Peyer's patch (tissue), 4 donors: ENCODE data around the gene PTPN23. TPM values are rescaled to one million over a fixed set of nuclear protein-coding genes. Genes with fewer than 3 reads are reported as not detected.
A peak's percentile ranks its signal among the peaks of the same experiment; 100 is the strongest.

Experiments used
- DNase-seq, 3 donors: peaks; one replicate each; pipeline ENCODE4 v3.0.0-alpha.2; 2017 to 2019
- H3K27ac ChIP-seq, 4 donors: fragments of 200-600 bp; sonication (generic); one replicate each; pipeline ENCODE4 v1.5.1; 2016 to 2019
- H3K27me3 ChIP-seq, 2 donors: fragments of 200-600 bp; sonication (generic); one replicate each; pipeline ENCODE4 v1.5.1; 2019
- H3K36me3 ChIP-seq, 3 donors: fragments of 200-600 bp; sonication (generic); one replicate each; pipeline ENCODE4 v1.5.1; 2016 to 2019
- H3K4me1 ChIP-seq, 4 donors: fragments of 200-600 bp; sonication (generic); one replicate each; pipeline ENCODE4 v1.5.1; 2016 to 2019
- H3K4me3 ChIP-seq, 4 donors: fragments of 200-600 bp; sonication (generic); 1 replicate in 3 of 4; 2 replicates in 1 of 4; pipeline ENCODE4 v1.5.1; 2016 to 2019; ENCODE audit warnings: mild to moderate bottlenecking in 1 of 4
- H3K9me3 ChIP-seq, 4 donors: fragments of 200-600 bp; sonication (generic); one replicate each; pipeline ENCODE4 v1.5.1; 2016 to 2019; ENCODE audit warnings: mild to moderate bottlenecking in 1 of 4
- CTCF ChIP-seq, 6 experiments: fragments of 450-650 bp in 4 of 6; fragments of 200-600 bp in 2 of 6; sonication (generic) in 1 of 6; IDR thresholded peaks; one replicate each; pipeline ENCODE4 v1.5.1; 2017 to 2019; ENCODE audit warnings: antibody characterized with exemption in 6 of 6, mild to moderate bottlenecking in 3 of 6, moderate library complexity in 1 of 6
- POLR2A ChIP-seq, 2 donors: fragments of 450-650 bp; IDR thresholded peaks; one replicate each; pipeline ENCODE4 v1.5.1; 2017; ENCODE audit warnings: antibody characterized with exemption in 2 of 2, mild to moderate bottlenecking in 2 of 2, moderate library complexity in 2 of 2
- total RNA-seq, 4 donors: library from RNA; depleted of rRNA; stranded (reverse); fragments of >200 nt; gene quantifications; one replicate each; pipeline ENCODE4 v1.1.0, GENCODE V29; 2016

The PTPN23 gene
- total RNA-seq, 4 donors from 2014 or later, result 52.4 to 284 (median 80.8) TPM

GRCh38 chr3:47376393-47376792 is 4.4 kb upstream of the PTPN23 start:
- no peaks in the 10 kb centered on the region for H3K9me3 ChIP-seq
- H3K27ac ChIP-seq, result no peak overlapping the region
- no peaks in the 10 kb centered on the region for H3K36me3 ChIP-seq
- H3K27me3 ChIP-seq, result no peaks in the 10 kb centered on the region
- no peak for TF ChIP-seq POLR2A (IDR thresholded peaks at IDR 0.05)
- TF ChIP-seq CTCF (IDR thresholded peaks at IDR 0.05), result no peak
- H3K4me1 ChIP-seq, result peaks cover 0 to 14% (median 5%) of the 10 kb centered on the region in 4 donors
- H3K4me3 ChIP-seq, result no peak overlapping the region
- no peak for DNase-seq

GRCh38 chr3:47377186-47377585 is 3.6 kb upstream of the PTPN23 start:
- no peak for DNase-seq
- Histone ChIP-seq H3K36me3 (no peaks in the 10 kb centered on the region), H3K4me3 (no peak overlapping the region), H3K27me3 (no peaks in the 10 kb centered on the region), H3K4me1 (peaks cover 0 to 19% (median 5%) of the 10 kb centered on the region in 4 donors), H3K9me3 (no peaks in the 10 kb centered on the region), H3K27ac (no peak overlapping the region)
- TF ChIP-seq CTCF (IDR thresholded peaks at IDR 0.05) (no peak), POLR2A (IDR thresholded peaks at IDR 0.05) (no peak)

- DNase-seq, result no peak
- no peaks in the 10 kb centered on the region for H3K27me3 ChIP-seq
- TF ChIP-seq POLR2A (IDR thresholded peaks at IDR 0.05) (no peak), CTCF (IDR thresholded peaks at IDR 0.05) (no peak)
- no peak overlapping the region for H3K4me3 ChIP-seq
- no peak overlapping the region for H3K27ac ChIP-seq
- H3K9me3 ChIP-seq, result no peaks in the 10 kb centered on the region
- no peaks in the 10 kb centered on the region for H3K36me3 ChIP-seq
- H3K4me1 ChIP-seq, result peaks cover 0 to 21% (median 5%) of the 10 kb centered on the region in 4 donors
Observed at GRCh38 chr3:47378869-47379268, 2.0 kb upstream of the PTPN23 start.

GRCh38 chr3:47379411-47379899 is 1.4 kb upstream of the PTPN23 start:
- H3K36me3 ChIP-seq, result no peaks in the 10 kb centered on the region
- peaks cover 0 to 21% (median 5%) of the 10 kb centered on the region in 4 donors for H3K4me1 ChIP-seq
- H3K27me3 ChIP-seq, result no peaks in the 10 kb centered on the region
- no peaks in the 10 kb centered on the region for H3K9me3 ChIP-seq
- no peak for DNase-seq
- H3K4me3 ChIP-seq, result peak overlapping the region in 3 of 4 donors; percentile 86 to 89 (median 89)
- peak overlapping the region in 3 of 4 donors; percentile 87 to 99 (median 92) for H3K27ac ChIP-seq
- no peak for TF ChIP-seq POLR2A (IDR thresholded peaks at IDR 0.05)

- no peaks in the 10 kb centered on the region for H3K27me3 ChIP-seq
- no peak for DNase-seq
- H3K4me1 ChIP-seq, result peaks cover 0 to 21% (median 5%) of the 10 kb centered on the region in 4 donors
- peak overlapping the region; percentile 87 to 99 (median 92) for H3K27ac ChIP-seq
- TF ChIP-seq POLR2A (IDR thresholded peaks at IDR 0.05) (peak; percentile 67 to 89), CTCF (IDR thresholded peaks at IDR 0.05) (peak in 3 of 6 experiments; percentile 16 to 24 (median 20))
- no peaks in the 10 kb centered on the region for H3K36me3 ChIP-seq
- no peaks in the 10 kb centered on the region for H3K9me3 ChIP-seq
- peak overlapping the region; percentile 74 to 89 (median 88) for H3K4me3 ChIP-seq
Observed at GRCh38 chr3:47380026-47380600, 708 bp upstream of the PTPN23 start.

- Histone ChIP-seq H3K4me1 (peaks cover 0 to 21% (median 5%) of the 10 kb centered on the region in 4 donors), H3K27me3 (no peaks in the 10 kb centered on the region), H3K36me3 (no peaks in the 10 kb centered on the region), H3K27ac (peak overlapping the region; percentile 87 to 99 (median 92)), H3K4me3 (peak overlapping the region; percentile 74 to 89 (median 88)), H3K9me3 (no peaks in the 10 kb centered on the region)
- TF ChIP-seq POLR2A (IDR thresholded peaks at IDR 0.05), result no peak
- TF ChIP-seq CTCF (IDR thresholded peaks at IDR 0.05), result no peak
- peak; percentile 87 to 93 (median 88) for DNase-seq
Observed at GRCh38 chr3:47381317-47382157, 716 bp downstream of the PTPN23 start.
